GM13976 (cell line): ENCODE results near the gene SLC37A2.
"Not testable (repeated sequence)": the region's sequence is repeated elsewhere in the genome, so short reads cannot be mapped to it uniquely, and the experiment has no call there.

Experiments
- DNase-seq: peaks from one replicate; pipeline ENCODE4 v3.0.0; 2012; ENCODE audit warnings: low spot score
- CTCF ChIP-seq: IDR thresholded peaks from 2 replicates; pipeline ENCODE4 v1.5.1; 2012; ENCODE audit warnings: borderline replicate concordance, mild to moderate bottlenecking; ENCODE audit not compliant: insufficient read depth; ENCODE audit errors: extremely low read depth, missing control alignments, control extremely low read depth
- in situ Hi-C: fragments of 300-500 bp; cut with MboI; formaldehyde crosslinking; loops from one replicate; pipeline ENCODE4 v1.12.0; 2022; ENCODE audit warnings: low sequenced_read_pairs, mixed read lengths, inconsistent platforms; ENCODE audit not compliant: unreplicated experiment

The SLC37A2 gene

DNA sequence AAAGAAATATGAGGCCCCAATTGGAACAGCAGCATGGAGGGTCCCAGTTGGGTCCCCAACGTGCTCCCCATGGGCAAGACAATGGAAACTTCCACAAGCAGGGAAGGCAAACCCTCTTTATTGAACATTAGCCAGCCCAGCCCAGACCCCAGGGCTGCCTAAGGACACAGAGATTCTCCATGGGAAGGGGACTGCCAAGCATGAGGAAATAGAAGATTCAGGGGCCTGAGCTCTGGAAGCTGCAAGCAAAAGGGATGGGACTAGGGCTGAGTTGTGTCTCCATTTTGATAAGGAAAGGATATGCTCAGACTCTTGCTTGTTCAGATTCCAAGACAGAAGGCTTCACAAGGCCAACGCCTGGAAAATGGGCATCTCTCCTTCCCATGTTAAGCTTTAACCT lies 25.0 kb downstream of the SLC37A2 start:
- in situ Hi-C loops = no loop called here
- no peak for DNase-seq

DNA sequence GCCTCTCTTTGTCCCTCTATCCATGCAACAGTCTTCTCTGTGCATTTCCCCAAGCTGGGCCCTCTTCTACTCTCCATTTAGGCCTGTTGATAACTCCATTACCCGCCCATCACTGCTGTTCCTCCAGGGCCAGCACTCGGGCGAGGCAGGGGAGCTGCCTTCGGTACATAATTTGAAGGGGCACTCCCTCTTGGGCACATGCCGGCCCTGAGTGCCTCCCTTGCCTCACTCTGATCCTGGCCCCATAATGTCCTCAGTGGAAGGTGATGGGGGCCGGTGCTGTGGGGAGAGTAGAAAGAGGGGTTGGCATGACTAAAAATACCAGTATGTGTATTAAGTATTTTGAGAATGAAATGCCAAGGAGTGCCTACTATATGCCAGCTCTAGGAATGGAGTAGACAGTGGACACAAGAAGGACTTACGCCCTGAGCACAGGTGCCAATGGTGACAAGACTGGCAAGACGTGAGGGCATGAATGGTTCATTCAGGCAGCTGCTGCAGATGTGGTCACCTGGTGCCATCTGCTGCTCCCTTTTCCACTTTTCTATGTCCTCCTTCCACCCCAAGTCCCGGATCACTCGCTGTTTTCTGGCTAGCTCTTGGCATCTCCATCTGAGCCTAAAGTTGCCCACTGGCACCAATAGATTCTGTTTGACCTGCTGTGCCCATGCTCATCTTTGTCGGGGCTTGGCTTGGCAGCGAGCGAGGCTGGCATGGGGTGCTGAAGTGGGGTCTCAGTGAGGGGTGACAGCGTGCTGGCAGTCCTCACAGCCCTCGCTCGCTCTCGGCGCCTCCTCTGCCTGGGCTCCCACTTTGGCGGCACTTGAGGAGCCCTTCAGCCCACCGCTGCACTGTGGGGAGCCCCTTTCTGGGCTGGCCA lies 25.7 kb downstream of the SLC37A2 start:
- in situ Hi-C loops = no loop called here
- DNase-seq = peak; percentile 26
- TF ChIP-seq CTCF = no peak

More for the DNA sequence above, 25.0 kb downstream of the SLC37A2 start:
- no peak for TF ChIP-seq CTCF

GRCh38 chr11:125089481-125089880 lies 26.4 kb downstream of the SLC37A2 start:
- in situ Hi-C loops, DNase-seq: not testable (repeated sequence)

DNA sequence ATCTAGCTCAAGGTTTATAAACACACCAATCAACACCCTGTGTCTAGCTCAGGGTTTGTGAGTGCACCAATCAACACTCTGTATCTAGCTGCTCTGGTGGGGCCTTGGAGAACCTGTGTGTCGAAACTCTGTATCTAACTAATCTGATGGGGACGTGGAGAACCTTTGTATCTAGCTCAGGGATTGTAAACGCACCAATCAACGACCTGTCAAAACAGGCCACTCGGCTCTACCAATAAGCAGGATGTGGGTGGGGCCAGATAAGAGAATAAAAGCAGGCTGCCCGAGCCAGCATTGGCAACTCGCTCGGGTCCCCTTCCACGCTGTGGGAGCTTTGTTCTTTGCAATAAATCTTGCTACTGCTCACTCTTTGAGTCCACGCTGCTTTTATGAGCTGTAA lies 27.0 kb downstream of the SLC37A2 start:
- DNase-seq, in situ Hi-C loops: not testable (repeated sequence)

DNA sequence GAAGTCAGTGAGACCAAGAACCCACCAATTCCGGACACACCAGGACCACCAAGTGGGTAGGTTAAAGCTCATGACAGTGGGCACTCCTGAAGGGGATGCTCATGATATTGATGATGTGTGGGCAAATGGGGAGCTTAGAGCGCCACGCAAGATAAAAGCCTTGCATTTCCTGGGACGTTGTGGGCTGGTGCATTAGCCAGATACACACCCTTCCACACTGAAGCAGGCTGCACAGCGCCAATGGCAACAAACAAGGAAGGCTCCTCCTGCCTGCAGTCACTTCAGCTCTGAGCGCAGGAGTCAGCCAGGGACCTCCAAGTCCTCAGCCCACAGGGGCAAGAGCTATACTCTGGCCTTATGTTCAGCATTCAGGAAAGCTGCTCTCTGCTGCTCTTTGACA lies 27.7 kb downstream of the SLC37A2 start:
- in situ Hi-C loops = no loop called here
- no peak for DNase-seq
- TF ChIP-seq CTCF = no peak

DNA sequence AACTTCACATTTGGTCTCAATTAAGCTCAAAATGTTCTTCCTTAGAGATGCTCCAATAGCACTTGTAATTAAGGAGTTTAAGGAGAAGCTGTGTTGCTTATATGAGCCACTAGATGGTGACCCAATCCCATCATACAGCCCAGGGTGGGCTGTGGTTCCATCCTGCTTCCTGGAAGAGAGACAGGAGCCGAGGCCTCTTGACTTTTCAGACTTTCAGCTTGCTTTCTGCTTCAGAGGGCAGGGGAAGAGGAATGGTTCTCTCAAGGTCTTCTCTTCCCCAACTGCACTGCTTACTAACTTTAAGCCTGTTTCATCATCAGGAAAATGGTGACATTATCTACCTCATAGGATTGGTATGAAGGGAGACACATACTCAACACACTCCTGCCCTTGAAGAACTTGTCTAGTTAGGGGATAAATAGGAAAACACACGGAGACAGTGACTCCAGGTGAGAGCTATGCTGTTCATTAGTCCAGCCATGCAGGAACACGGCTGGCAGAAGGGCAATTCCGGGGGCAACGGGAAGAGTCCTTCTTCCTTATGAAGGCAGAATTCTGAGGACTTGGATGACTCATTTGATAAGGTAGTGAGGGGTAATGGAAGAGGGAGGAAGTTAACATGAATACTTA lies 28.3 kb downstream of the SLC37A2 start:
- peak; percentile 59 for DNase-seq
- no peak for TF ChIP-seq CTCF
- in situ Hi-C loops = no loop called here

- in situ Hi-C loops = no loop called here
- no peak for DNase-seq
- TF ChIP-seq CTCF = no peak
Observed at GRCh38 chr11:125091877-125092664, 29.0 kb downstream of the SLC37A2 start.
